GM23248 (cell line): ENCODE measurements around the gene RABL6. TPM values are rescaled to one million over a fixed set of nuclear protein-coding genes. Genes with fewer than 3 reads are reported as not detected.
"Not testable (repeated sequence)": the region's sequence is repeated elsewhere in the genome, so short reads cannot be mapped to it uniquely, and the experiment has no call there.

Source experiments
- DNase-seq: peaks from one replicate; pipeline ENCODE4 v3.0.0-alpha.2; 2015
- H2AFZ ChIP-seq: fragments of 200-600 bp; sonication (generic); 2 replicates; pipeline ENCODE4 v1.6.1; 2016; ENCODE audit warnings: antibody characterized with exemption
- H3F3A ChIP-seq: fragments of 200-600 bp; sonication (generic); 2 replicates; pipeline ENCODE4 v1.6.1; 2016; ENCODE audit warnings: mild to moderate bottlenecking, antibody characterized with exemption, mixed run types; ENCODE audit not compliant: insufficient read depth
- H3K27ac ChIP-seq: fragments of 200-600 bp; sonication (generic); 2 replicates; pipeline ENCODE4 v1.5.1; 2016; ENCODE audit warnings: mild to moderate bottlenecking
- H3K27me3 ChIP-seq: fragments of 200-600 bp; sonication (generic); replicated peaks from 2 replicates; pipeline ENCODE4 v1.6.1; 2016; ENCODE audit warnings: mild to moderate bottlenecking; ENCODE audit not compliant: insufficient read depth
- H3K36me3 ChIP-seq: fragments of 200-600 bp; sonication (generic); 2 replicates; pipeline ENCODE4 v1.6.1; 2016; ENCODE audit warnings: low read depth, mild to moderate bottlenecking
- H3K4me1 ChIP-seq: fragments of 200-600 bp; sonication (generic); 2 replicates; pipeline ENCODE4 v1.6.1; 2016; ENCODE audit warnings: mild to moderate bottlenecking; ENCODE audit not compliant: insufficient read depth
- H3K4me2 ChIP-seq: fragments of 200-600 bp; sonication (generic); one replicate; pipeline ENCODE4 v1.6.1; 2016; ENCODE audit warnings: mild to moderate bottlenecking; ENCODE audit not compliant: unreplicated experiment
- H3K4me3 ChIP-seq: fragments of 200-600 bp; sonication (generic); 2 replicates; pipeline ENCODE4 v1.5.1; 2016; ENCODE audit warnings: mild to moderate bottlenecking
- H3K79me2 ChIP-seq: fragments of 200-600 bp; sonication (generic); 2 replicates; pipeline ENCODE4 v1.6.1; 2016; ENCODE audit warnings: mild to moderate bottlenecking; ENCODE audit not compliant: insufficient read depth
- H3K9ac ChIP-seq: fragments of 200-600 bp; sonication (generic); 2 replicates; pipeline ENCODE4 v1.6.1; 2016; ENCODE audit warnings: mild to moderate bottlenecking
- H3K9me2 ChIP-seq: fragments of 200-600 bp; sonication (generic); 2 replicates; pipeline ENCODE4 v1.6.1; 2016; ENCODE audit warnings: mixed run types, mild to moderate bottlenecking, moderate library complexity; ENCODE audit not compliant: insufficient read depth
- H3K9me3 ChIP-seq: fragments of 200-600 bp; sonication (generic); one replicate; pipeline ENCODE4 v1.6.1; 2017; ENCODE audit warnings: low read depth
- H4K20me1 ChIP-seq: fragments of 200-600 bp; sonication (generic); 2 replicates; pipeline ENCODE4 v1.6.0; 2016; ENCODE audit not compliant: insufficient read depth
- EZH2 ChIP-seq: fragments of 200-600 bp; sonication (generic); IDR thresholded peaks from 2 replicates; pipeline ENCODE4 v1.6.1; 2018; ENCODE audit warnings: antibody characterized with exemption, mild to moderate bottlenecking; ENCODE audit not compliant: insufficient read depth, poor library complexity, severe bottlenecking
- EZH2phosphoT487 ChIP-seq: fragments of 200-600 bp; sonication (generic); IDR thresholded peaks from 2 replicates; pipeline ENCODE4 v1.6.1; 2018; ENCODE audit warnings: antibody characterized with exemption, moderate library complexity, mild to moderate bottlenecking, low read depth; ENCODE audit not compliant: insufficient read depth
- WGBS, 2 experiments: methylation state at CpG; one replicate each; pipeline ENCODE4 v1.1.6; 2015 to 2017; ENCODE audit warnings: low lambda C conversion rate in 2 of 2, low coverage in 1 of 2; ENCODE audit errors: missing lambda C conversion rate in 2 of 2; 5-methylcytosine and 5-hydroxymethylcytosine counted together
- in situ Hi-C: fragments of 300-500 bp; cut with MboI; formaldehyde crosslinking; loops from 2 replicates; pipeline ENCODE4 v1.15.0; 2020
- polyA plus RNA-seq: library from polyadenylated mRNA; unstranded; fragments of >200 nt; fragmentation: Nextera tagmentation; extraction: Ambion mirVana; gene quantifications from 2 replicates; pipeline ENCODE4 v1.2.1, GENCODE V29; 2016
- total RNA-seq: library from RNA; depleted of rRNA; stranded (reverse); fragments of >200 nt; shearing (Covaris generic); gene quantifications from 2 replicates; pipeline ENCODE4 v1.2.3, GENCODE V29; 2014; rRNA removed

RABL6 gene
- total RNA-seq = 74.4 and 81.1 TPM in 2 replicates
- polyA plus RNA-seq = 21.6 and 22.0 TPM in 2 replicates

- peak; percentile 89 for DNase-seq
- Histone ChIP-seq H3K4me1 (peaks cover 12% of the 10 kb centered on the region; the same call in 1 of the 2 replicates), H3K9me2 (no peaks in the 10 kb centered on the region), H3K27ac (peak within 1 kb of the TSS; percentile 47), H3K4me3 (peak within 1 kb of the TSS; percentile 87), H2AFZ (peak within 1 kb of the TSS; percentile 85), H3F3A (peaks cover 7% of the 10 kb centered on the region; the same call in 1 of the 2 replicates), H3K9ac (peak within 1 kb of the TSS; percentile 93), H4K20me1 (no peaks in the 10 kb centered on the region), H3K27me3 (0 out of 2 replicates have a peak, but pooled peaks cover under 1% of the 10 kb centered on the region), H3K79me2 (peaks cover 45% of the 10 kb centered on the region), H3K4me2 (peak within 1 kb of the TSS; percentile 85), H3K36me3 (0 out of 2 replicates have a peak, but pooled peaks cover 7% of the 10 kb centered on the region), H3K9me3 (no peaks in the 10 kb centered on the region)
- in situ Hi-C loops = no loop called here
- 1% methylated on average over 75 to 80 of the region's 96 CpGs for WGBS, 2 experiments
- no peak for TF ChIP-seq EZH2phosphoT487
- no peak for TF ChIP-seq EZH2
Measured at GRCh38 chr9:136807281-136808074, at the start of gene RABL6. RABL6 (plus strand) TSS chr9:136807948; CDS start chr9:136808197, 249 bp downstream.

DNA sequence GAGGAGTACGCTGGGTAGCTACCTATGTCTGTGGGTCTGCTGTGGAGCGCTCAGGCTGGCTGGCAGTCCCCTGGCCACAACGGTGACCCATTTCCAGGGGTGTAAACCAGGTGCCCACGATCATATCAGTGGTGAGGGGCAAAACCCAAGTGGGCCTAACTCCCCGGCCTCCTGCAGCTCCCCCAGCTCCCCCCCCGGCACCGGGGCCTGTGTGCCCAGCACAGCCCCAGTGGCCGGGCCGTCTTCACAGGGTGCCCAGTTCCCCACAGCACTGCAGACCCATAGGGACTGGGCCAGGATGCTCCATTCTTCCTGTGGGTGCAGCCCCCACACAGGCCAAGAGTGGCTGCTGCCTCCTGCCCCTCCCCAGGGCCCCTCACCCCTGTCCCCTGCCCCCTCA is 48.7 kb upstream of the RABL6 start:
- 66 to 79% methylated on average over 7 of the region's 9 CpGs for WGBS, 2 experiments
- in situ Hi-C loops = no loop called here
- DNase-seq = no peak

DNA sequence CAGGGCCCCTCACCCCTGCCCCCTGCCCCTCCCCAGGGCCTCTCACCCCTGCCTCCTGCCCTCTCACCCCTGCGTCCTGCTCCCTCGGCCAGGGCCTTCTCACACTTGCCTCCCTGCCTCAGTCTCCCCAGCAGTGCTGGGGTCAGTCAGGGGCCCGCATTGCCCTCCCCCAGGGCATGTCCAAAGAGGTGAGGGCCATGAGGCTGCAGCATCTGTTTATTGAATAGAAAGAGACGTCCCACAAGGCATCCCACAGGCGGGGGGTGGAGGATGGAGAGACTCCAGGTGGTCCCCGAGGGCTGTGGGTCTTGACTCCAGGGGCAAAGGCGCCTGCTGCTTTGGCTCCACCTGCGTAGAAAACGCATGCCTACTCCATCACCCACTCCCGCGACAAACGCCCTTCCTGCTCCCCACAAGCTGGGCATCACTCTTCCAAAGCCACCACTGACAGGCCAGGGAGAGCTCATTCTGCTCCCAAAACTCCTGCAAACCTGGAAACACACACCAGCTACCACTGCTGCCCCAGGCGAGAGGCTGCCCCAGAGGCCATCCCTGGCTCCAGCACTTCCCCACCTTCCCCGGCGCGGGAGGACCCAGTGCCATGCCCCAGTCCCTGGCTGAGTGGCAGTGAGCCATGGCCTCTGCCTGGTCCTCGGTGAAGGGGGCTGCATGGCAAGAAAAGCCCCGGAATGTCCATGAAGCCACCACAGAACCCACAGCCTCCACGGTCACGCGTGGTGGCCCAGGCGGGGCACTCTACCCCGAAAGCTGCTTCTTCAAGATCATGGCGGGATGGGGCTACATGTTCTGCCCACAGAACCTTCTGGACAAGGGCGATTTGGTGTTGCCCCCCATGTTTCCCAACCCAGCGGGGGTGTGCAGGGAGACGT is 48.1 kb upstream of the RABL6 start:
- Histone ChIP-seq H3K79me2 (no peaks in the 10 kb centered on the region), H2AFZ (no peak overlapping the region), H3K36me3 (no peaks in the 10 kb centered on the region), H3K4me3 (no peak overlapping the region), H3K4me2 (no peak overlapping the region), H3K4me1 (no peaks in the 10 kb centered on the region), H3K27me3 (no peaks in the 10 kb centered on the region), H3K9ac (no peak overlapping the region), H3F3A (no peaks in the 10 kb centered on the region), H3K9me2 (no peaks in the 10 kb centered on the region), H3K27ac (no peak overlapping the region), H4K20me1 (no peaks in the 10 kb centered on the region), H3K9me3 (no peaks in the 10 kb centered on the region)
- in situ Hi-C loops = no loop called here
- no peak for TF ChIP-seq EZH2
- no peak for TF ChIP-seq EZH2phosphoT487
- WGBS, 2 experiments = 73 to 75% methylated on average over 27 of the region's 27 CpGs
- DNase-seq = no peak

More for the DNA sequence above, 48.7 kb upstream of the RABL6 start:
- Histone ChIP-seq H3K27ac (no peak overlapping the region), H3K27me3 (no peaks in the 10 kb centered on the region), H4K20me1 (no peaks in the 10 kb centered on the region), H2AFZ (no peak overlapping the region), H3K4me1 (no peaks in the 10 kb centered on the region), H3K9ac (no peak overlapping the region), H3K4me2 (no peak overlapping the region), H3K9me2 (no peaks in the 10 kb centered on the region), H3K9me3 (no peaks in the 10 kb centered on the region), H3K4me3 (no peak overlapping the region), H3K79me2 (no peaks in the 10 kb centered on the region), H3F3A (no peaks in the 10 kb centered on the region), H3K36me3 (no peaks in the 10 kb centered on the region)
- TF ChIP-seq EZH2 = no peak
- no peak for TF ChIP-seq EZH2phosphoT487

DNA sequence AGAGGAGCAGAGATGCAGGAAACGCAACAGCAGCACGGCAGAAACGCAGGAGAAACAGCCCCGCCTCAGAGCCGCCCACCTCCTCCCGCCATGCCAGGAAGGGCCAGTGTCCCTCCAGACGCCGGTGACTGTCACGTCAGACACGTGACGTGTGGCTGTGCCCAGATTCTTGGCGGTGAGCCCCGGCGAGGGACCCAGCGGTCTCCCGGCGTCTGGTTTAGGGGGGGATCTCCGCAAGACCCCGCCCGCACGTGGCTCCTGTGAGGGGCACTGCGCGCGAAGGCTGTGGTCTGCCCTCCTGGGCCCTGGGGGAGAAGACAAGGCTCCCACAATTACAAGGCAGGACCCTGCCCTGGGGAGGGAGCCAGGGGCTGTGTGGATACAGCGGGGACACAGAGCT is 47.3 kb upstream of the RABL6 start:
- Histone ChIP-seq H3K36me3 (no peaks in the 10 kb centered on the region), H3F3A (no peaks in the 10 kb centered on the region), H3K27ac (no peak overlapping the region), H3K9me3 (no peaks in the 10 kb centered on the region), H3K79me2 (no peaks in the 10 kb centered on the region), H3K9me2 (no peaks in the 10 kb centered on the region), H3K4me3 (no peak overlapping the region), H2AFZ (no peak overlapping the region; the same call in 1 of the 2 replicates), H4K20me1 (no peaks in the 10 kb centered on the region), H3K4me1 (no peaks in the 10 kb centered on the region), H3K9ac (no peak overlapping the region), H3K4me2 (no peak overlapping the region), H3K27me3 (no peaks in the 10 kb centered on the region)
- in situ Hi-C loops = no loop called here
- TF ChIP-seq EZH2 (no peak), EZH2phosphoT487 (no peak)
- 72 to 75% methylated on average over 23 to 25 of the region's 25 CpGs for WGBS, 2 experiments
- no peak for DNase-seq

DNA sequence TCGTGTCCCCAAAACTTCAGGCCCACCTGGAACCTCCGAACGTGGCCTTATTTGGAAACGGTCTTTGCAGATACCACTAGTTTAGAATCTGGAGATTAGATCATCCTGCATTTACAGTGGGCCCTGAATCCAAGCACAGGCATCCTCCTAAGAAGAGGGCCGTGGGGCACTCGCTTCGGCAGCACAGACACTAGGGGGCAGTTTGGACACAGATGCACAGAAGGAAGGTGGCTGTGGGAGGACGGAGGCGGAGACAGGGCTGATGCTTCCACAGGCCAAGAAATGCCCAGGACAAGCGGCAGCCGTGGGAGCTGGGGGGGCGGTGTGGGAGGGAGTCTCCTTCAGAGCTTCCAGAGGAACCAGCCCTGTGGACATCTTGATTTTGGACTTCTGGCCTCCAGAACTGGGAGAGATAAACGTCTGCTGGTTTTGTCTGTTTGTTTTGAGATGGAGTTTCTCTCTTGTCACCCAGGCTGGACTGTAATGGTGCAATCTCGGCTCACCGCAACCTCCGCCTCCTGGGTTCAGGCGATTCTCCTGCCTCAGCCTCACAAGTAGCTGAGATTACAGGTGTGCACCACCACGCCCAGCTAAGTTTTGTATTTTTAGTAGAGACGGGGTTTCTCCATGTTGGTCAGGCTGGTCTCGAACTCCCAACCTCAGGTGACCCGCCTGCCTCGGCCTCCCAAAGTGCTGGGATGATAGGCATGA is 46.8 kb upstream of the RABL6 start:
- H4K20me1 ChIP-seq, H3K27ac ChIP-seq, H3K36me3 ChIP-seq, in situ Hi-C loops, H3K27me3 ChIP-seq, H3K9me2 ChIP-seq, H3K4me3 ChIP-seq, H3K9ac ChIP-seq, H3K9me3 ChIP-seq, H3K79me2 ChIP-seq, H3F3A ChIP-seq, H3K4me2 ChIP-seq, H3K4me1 ChIP-seq: not testable (repeated sequence)
- peak; percentile 84 for DNase-seq
- 25 to 28% methylated on average over 21 to 22 of the region's 22 CpGs for WGBS, 2 experiments
- peak overlapping the region; percentile 73 for H2AFZ ChIP-seq
